Large intestine (tissue), 3 donors: ENCODE results near the gene RTRAF. TPM values are rescaled to one million over a fixed set of nuclear protein-coding genes. Genes with fewer than 3 reads are reported as not detected.

ENCODE experiments used
- DNase-seq, 2 donors: peaks; one replicate each; pipeline versions ENCODE4 v3.0.0 to v3.0.0-alpha.2; 2013
- H3K27ac ChIP-seq: one replicate; pipeline ENCODE4 v1.5.1; 2013; ENCODE audit warnings: low read length
- H3K27me3 ChIP-seq: 2 replicates; pipeline ENCODE4 v1.6.1; 2013; ENCODE audit warnings: low read length; ENCODE audit not compliant: control insufficient read depth, insufficient read depth
- H3K36me3 ChIP-seq: 2 replicates; pipeline ENCODE4 v1.6.1; 2013; ENCODE audit warnings: low read length; ENCODE audit not compliant: control insufficient read depth, insufficient read depth
- H3K4me1 ChIP-seq: one replicate; pipeline ENCODE4 v1.6.1; 2013; ENCODE audit warnings: low read length; ENCODE audit not compliant: control insufficient read depth, insufficient read depth
- H3K4me3 ChIP-seq: one replicate; pipeline ENCODE4 v1.5.1; 2013; ENCODE audit warnings: low read length
- H3K9me3 ChIP-seq: one replicate; pipeline ENCODE4 v1.6.1; 2013; ENCODE audit warnings: mild to moderate bottlenecking, low read depth, low read length, moderate library complexity; ENCODE audit not compliant: control insufficient read depth
- WGBS: methylation state at CpG from one replicate; pipeline ENCODE4 v1.1.5; 2013; ENCODE audit warnings: low lambda C conversion rate; ENCODE audit not compliant: insufficient coverage; 5-methylcytosine and 5-hydroxymethylcytosine counted together
- polyA plus RNA-seq: library from polyadenylated mRNA; unstranded; fragments of 120-200 nt; gene quantifications from one replicate; pipeline ENCODE4 v1.2.1, GENCODE V29; 2013

RTRAF gene
- polyA plus RNA-seq, 1 donor: 196 TPM

DNA sequence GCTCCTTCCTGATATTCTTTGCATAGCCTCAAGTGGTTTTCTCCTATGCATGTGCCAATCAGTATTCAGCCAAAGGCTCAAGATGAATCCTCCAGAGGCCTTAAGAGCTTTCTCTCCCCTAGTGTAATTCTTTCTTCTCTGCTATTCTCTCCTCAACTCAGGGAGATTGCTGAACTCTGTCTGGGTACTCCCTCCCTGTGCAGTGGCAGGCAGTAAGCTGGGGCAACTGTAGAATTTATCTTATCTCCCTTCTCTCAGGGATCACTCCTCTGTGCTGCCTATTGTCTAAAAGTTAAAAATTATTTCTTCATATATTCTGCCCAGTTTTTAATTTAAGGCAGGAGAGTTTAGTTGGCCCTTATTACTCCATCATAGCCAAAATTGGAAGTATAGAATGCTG, 28.5 kb upstream of the RTRAF start:
- H3K4me1 ChIP-seq: no peaks in the 10 kb centered on the region
- no peak for DNase-seq
- no peaks in the 10 kb centered on the region for H3K9me3 ChIP-seq
- H3K27me3 ChIP-seq: no peaks in the 10 kb centered on the region
- H3K4me3 ChIP-seq: no peak overlapping the region
- H3K36me3 ChIP-seq: no peaks in the 10 kb centered on the region
- H3K27ac ChIP-seq: no peak overlapping the region

DNA sequence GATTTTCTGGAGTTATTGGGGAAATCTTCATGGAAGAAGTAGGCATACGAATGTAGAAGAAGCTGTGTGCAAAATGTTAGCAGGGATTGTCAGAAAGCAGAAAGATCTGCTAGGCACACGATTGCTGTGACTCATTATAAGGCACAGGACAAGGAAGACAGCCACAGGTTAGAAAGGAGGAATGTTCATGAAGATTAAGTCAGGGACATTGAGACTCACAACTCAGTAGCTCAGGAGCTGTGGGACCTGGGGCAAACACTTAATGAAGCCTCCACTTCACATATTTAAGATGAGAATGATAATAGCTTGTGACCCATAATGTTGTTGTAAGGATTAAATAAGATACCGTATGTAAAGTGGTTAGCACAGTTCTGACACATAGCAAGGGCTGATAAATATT, 26.6 kb upstream of the RTRAF start:
- 50% methylated on average over 1 of the region's 3 CpGs for WGBS

DNA sequence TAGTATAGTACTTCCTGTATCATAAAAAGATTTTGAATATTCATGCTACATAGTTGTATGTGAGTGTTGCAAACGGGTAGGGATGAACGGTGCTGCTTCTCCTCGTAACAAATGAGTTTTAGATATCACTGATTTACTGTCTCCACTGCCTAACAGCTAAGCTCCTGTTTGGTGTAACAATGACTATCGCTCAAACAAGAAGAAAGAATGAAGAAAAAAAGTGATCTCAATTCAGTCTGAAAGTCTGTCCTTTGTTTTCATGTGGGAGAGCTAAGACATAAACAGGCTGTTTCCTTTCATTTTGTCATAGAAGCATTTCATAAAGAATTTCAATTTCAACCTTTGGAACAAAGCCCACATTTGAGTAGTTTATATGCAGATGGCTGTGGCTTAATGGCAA, 26.1 kb upstream of the RTRAF start:
- peak in 1 of 2 donors; percentile 15 for DNase-seq
- Histone ChIP-seq H3K4me3 (no peak overlapping the region), H3K36me3 (no peaks in the 10 kb centered on the region), H3K27me3 (no peaks in the 10 kb centered on the region), H3K27ac (peak overlapping the region; percentile 39), H3K9me3 (no peaks in the 10 kb centered on the region), H3K4me1 (no peaks in the 10 kb centered on the region)
- WGBS: 75% methylated on average over 1 of the region's 4 CpGs

More for the DNA sequence above, 26.6 kb upstream of the RTRAF start:
- H3K36me3 ChIP-seq: no peaks in the 10 kb centered on the region
- no peaks in the 10 kb centered on the region for H3K9me3 ChIP-seq
- H3K27ac ChIP-seq: no peak overlapping the region
- H3K4me3 ChIP-seq: no peak overlapping the region
- no peak for DNase-seq
- no peaks in the 10 kb centered on the region for H3K27me3 ChIP-seq
- H3K4me1 ChIP-seq: no peaks in the 10 kb centered on the region

DNA sequence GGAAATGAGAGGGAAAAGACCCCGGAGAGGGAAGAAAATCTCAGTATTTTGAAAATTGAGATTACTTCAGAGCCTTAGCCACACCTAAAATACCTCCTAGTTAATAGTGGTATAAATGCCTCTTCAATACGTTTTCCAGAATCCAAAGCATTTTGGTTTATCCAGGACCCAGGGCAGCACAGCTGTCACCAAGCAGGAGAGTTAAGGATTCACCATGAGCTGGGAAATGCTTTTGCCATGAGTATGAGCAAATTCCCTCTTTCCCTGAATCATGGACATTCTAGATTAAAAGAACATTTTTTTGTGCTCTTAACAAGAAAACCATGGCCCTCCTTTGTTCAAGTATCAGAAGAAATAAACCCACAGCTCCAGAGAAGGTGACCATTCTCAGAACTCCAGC, 21.8 kb upstream of the RTRAF start:
- H3K4me1 ChIP-seq: no peaks in the 10 kb centered on the region
- WGBS: 83% methylated on average over 1 of the region's 2 CpGs
- no peak overlapping the region for H3K27ac ChIP-seq
- no peaks in the 10 kb centered on the region for H3K9me3 ChIP-seq
- no peaks in the 10 kb centered on the region for H3K36me3 ChIP-seq
- H3K27me3 ChIP-seq: peaks cover 5% of the 10 kb centered on the region
- no peak for DNase-seq
- H3K4me3 ChIP-seq: no peak overlapping the region

DNA sequence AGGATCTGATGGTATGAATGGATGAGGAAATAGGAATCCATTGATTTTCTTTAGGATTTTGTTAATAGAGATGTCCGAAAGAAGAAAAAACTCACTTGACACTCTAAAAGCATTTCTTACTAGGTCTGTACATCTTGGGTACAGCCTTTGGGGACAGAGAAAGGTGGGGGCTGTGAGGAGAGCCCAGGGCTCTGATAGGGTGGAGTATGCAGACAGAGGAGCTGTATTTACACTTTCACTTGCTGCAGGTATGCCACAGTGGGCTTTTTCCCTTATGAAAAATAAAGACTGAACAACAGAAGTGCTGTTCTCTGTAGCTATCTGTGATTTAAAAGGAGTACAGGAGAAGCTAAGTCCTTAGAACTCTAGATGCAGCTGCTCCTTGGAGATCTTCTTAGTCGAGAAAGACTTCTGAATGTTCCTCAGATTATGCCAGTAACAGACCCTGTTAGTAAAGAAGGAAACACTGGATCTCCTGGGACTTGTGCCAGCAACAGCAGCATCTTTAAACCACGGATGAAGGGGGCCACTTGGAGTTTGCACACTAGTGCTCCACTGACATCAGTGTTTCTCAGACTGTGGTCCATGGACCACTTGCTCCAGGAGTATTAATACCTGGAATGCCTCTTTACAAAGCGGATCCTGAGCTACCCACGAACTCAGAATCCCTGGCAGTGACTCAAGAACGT, 19.4 kb upstream of the RTRAF start:
- H3K4me3 ChIP-seq: no peak overlapping the region
- no peaks in the 10 kb centered on the region for H3K36me3 ChIP-seq
- H3K9me3 ChIP-seq: no peaks in the 10 kb centered on the region
- H3K27ac ChIP-seq: no peak overlapping the region
- H3K27me3 ChIP-seq: peaks cover 5% of the 10 kb centered on the region
- no peak for DNase-seq
- H3K4me1 ChIP-seq: no peaks in the 10 kb centered on the region
- WGBS: no CpG with 5 or more reads among the region's 6 CpGs

DNA sequence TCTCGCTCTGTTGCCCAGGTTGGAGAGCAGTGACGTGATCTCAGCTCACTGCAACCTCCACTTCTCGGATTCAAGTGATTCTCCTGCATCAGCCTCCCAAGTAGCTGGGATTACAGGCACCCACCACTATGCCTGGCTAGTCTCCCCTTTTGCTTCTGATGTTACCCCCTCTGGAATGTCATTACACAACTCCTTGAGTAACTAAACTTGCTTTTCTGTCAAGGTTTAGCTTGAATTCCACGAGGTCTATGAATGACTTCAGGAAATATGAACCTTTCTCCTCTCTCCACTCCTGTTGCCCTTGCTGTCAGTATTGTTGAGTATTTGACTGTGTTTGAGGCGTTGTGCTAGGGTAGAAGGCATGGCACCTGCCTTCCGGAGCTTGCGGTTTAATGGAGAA, 16.8 kb upstream of the RTRAF start:
- H3K36me3 ChIP-seq: no peaks in the 10 kb centered on the region
- H3K4me3 ChIP-seq: no peak overlapping the region
- H3K27me3 ChIP-seq: peaks cover 5% of the 10 kb centered on the region
- no peaks in the 10 kb centered on the region for H3K4me1 ChIP-seq
- H3K9me3 ChIP-seq: no peaks in the 10 kb centered on the region
- 100% methylated on average over 2 of the region's 7 CpGs for WGBS
- H3K27ac ChIP-seq: no peak overlapping the region
- no peak for DNase-seq

DNA sequence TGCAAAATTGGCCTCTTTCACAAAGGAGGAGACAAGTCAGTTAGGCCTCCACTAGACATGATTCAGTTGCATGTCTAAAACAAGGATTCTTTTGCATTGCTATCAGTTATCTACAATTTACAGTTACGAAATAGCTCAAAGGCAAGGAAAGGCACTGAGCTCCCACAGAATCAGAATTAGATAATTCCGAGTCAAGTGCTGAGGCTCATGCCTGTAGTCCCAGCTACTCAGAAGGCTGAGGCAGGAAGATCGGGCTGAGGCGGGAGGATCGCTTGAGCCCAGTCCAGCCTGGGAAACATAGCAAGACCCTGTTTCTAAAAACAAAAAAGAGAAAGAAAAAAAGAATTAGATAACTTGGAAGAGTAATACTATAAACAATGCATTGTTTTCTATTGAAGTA, 12.3 kb upstream of the RTRAF start:
- H3K27ac ChIP-seq: no peak overlapping the region
- H3K36me3 ChIP-seq: no peaks in the 10 kb centered on the region
- no CpG with 5 or more reads among the region's 5 CpGs for WGBS
- DNase-seq: peak; percentile 12 to 24
- no peaks in the 10 kb centered on the region for H3K4me1 ChIP-seq
- H3K9me3 ChIP-seq: no peaks in the 10 kb centered on the region
- no peak overlapping the region for H3K4me3 ChIP-seq
- peaks cover 7% of the 10 kb centered on the region for H3K27me3 ChIP-seq

DNA sequence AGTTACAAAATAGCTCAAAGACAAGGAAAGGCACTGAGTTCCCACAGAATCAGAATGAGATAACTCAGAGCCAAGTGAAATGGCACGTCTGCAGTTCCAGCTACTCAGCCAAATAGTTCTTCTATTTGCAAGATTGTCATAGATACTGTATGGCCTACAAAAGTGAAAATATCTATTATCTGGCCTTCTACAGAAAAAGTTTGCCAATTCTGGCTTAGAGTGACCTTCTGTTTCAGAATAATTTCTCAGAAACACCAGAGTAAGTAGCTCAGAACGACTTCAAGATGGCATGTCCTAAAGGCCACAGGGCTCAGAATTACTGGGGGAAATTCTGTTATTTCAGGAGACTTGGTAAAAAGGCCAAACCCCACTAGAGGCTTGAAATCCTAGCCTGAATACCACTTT, 10.7 kb upstream of the RTRAF start:
- no peaks in the 10 kb centered on the region for H3K36me3 ChIP-seq
- DNase-seq: no peak
- H3K27ac ChIP-seq: no peak overlapping the region
- H3K27me3 ChIP-seq: peaks cover 7% of the 10 kb centered on the region
- no peak overlapping the region for H3K4me3 ChIP-seq
- WGBS: no CpG with 5 or more reads among the region's 2 CpGs
- no peaks in the 10 kb centered on the region for H3K4me1 ChIP-seq
- no peaks in the 10 kb centered on the region for H3K9me3 ChIP-seq

DNA sequence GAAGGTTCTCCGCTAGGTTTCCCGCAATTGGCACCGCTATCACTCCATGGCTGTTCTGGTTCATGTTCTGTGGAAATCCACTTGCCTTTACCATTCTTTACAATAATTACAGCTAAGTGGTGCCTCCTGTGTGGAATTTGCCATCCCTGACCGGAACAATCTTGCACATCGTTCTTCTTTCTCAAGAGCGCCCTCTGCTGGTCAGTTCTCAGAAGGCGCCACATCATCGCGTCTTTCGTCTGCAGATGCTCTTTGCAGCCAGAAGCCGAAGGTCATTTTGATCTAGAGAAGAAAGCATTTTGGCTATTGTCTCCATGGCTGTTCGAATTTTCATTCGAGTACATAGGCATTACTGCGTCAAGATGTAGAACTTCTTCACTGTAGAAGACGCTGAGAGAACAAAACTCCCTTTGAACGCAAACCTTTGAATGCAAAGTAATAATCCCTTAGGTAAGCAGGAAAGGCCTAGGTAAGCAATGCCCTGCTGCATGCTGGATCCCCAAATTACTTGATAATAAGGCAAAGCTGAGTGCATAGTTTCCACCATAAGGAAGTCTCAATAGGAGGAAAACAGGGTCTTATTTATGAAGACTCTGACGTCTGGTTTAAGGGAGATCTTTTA, 10.1 kb upstream of the RTRAF start:
- DNase-seq: peak; percentile 71 to 80
- no peak overlapping the region for H3K27ac ChIP-seq
- H3K4me3 ChIP-seq: no peak overlapping the region
- no peaks in the 10 kb centered on the region for H3K36me3 ChIP-seq
- H3K27me3 ChIP-seq: peaks cover 7% of the 10 kb centered on the region
- 80% methylated on average over 1 of the region's 17 CpGs for whole genome bisulfite sequencing
- H3K9me3 ChIP-seq: no peaks in the 10 kb centered on the region
- H3K4me1 ChIP-seq: no peaks in the 10 kb centered on the region

DNA sequence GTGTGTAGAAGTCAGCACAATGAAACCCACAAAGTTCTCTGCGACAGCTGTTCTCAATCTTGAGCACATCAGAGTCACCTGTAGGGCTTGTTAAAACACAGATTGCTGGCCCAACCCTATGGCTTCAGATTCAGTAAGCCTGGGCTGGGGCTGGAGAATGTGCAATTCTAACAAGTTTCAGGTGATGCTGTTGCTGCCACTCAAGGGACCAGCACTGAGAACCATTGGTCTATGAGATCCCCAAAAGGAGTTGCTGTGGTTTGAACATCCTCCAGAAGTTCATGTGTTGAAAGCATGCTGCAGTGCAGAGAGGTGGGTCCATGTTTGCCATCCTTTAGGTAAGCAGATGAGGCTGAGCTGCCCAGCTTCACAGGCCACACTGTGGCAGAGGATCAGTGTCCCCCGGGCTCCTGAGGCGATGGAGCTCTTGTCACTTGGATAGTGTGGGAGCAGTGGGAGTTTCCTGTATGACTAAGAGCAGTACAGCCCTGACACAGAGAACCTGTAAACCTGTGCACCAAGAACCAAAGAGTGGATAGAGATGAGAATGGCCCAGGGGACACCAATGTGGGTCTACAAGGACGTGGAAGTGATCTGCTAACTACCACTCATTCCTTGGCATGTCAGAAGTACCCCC, 8.0 kb upstream of the RTRAF start:
- H3K4me1 ChIP-seq: no peaks in the 10 kb centered on the region
- H3K4me3 ChIP-seq: no peak overlapping the region
- no peaks in the 10 kb centered on the region for H3K36me3 ChIP-seq
- WGBS: no CpG with 5 or more reads among the region's 4 CpGs
- peaks cover 7% of the 10 kb centered on the region for H3K27me3 ChIP-seq
- H3K27ac ChIP-seq: no peak overlapping the region
- no peak for DNase-seq
- no peaks in the 10 kb centered on the region for H3K9me3 ChIP-seq
